Gastrocnemius medialis (tissue), 4 donors: ENCODE measurements around the gene SEMA3A.

Experiments
- POLR2A ChIP-seq, 2 donors: fragments of 450-650 bp; IDR thresholded peaks; one replicate each; pipeline ENCODE4 v1.6.1; 2017; ENCODE audit warnings: antibody characterized with exemption in 2 of 2, mild to moderate bottlenecking in 2 of 2, moderate library complexity in 2 of 2
- TF ChIP-seq, protein P1 (sequence below), 5 experiments: fragments of 450-650 bp in 3 of 5; fragments of 200-600 bp in 2 of 5; sonication (generic) in 2 of 5; IDR thresholded peaks in 4 of 5; conservative IDR thresholded peaks in 1 of 5; 1 replicate in 4 of 5; 2 replicates in 1 of 5; pipeline ENCODE4 v1.5.1; 2016 to 2019; ENCODE audit warnings: antibody characterized with exemption in 5 of 5, mild to moderate bottlenecking in 3 of 5, moderate library complexity in 3 of 5

DNA sequence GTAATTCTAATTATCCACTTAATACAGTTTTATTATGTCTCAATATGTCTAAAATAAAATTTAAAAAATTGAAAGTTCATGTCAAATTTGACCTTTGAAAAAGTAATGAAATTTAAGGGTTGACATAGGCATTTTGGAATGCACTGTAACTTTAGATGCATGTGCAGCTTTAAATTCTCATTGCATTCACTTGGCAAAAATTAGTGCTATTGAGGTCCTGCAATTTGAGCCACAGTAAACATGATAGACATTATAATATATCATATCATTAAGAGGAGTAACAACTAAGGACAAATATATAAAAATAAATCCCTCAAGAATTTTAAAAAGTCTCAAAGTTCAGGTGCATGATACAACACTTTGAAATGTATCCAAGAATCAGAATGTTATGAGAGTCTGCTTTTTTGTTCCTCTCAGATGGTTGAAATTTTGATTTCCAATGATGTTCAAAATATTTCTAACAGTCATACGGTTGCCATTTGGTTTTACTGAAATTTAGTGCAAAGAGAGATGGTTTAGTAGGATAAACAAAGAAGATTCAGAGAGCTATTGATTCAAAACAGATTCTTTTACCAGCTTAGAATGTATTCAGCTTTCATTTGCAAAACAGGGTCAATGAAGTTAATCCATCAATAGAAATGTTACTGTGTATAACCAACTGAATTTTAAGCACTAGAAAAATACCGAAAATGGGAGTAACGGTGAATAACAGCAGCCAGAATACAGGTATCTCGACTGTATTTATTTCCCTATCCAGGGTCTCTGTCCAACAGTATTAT, 71.8 kb downstream of the SEMA3A start:
- no peak for TF ChIP-seq POLR2A (IDR thresholded peaks at IDR 0.05)
- TF ChIP-seq, protein P1, sequence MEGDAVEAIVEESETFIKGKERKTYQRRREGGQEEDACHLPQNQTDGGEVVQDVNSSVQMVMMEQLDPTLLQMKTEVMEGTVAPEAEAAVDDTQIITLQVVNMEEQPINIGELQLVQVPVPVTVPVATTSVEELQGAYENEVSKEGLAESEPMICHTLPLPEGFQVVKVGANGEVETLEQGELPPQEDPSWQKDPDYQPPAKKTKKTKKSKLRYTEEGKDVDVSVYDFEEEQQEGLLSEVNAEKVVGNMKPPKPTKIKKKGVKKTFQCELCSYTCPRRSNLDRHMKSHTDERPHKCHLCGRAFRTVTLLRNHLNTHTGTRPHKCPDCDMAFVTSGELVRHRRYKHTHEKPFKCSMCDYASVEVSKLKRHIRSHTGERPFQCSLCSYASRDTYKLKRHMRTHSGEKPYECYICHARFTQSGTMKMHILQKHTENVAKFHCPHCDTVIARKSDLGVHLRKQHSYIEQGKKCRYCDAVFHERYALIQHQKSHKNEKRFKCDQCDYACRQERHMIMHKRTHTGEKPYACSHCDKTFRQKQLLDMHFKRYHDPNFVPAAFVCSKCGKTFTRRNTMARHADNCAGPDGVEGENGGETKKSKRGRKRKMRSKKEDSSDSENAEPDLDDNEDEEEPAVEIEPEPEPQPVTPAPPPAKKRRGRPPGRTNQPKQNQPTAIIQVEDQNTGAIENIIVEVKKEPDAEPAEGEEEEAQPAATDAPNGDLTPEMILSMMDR (IDR thresholded peaks at IDR 0.05 in 4 of 5, conservative IDR thresholded peaks at IDR 0.05 in 1 of 5): no peak
